Measurements from ENCODE around the gene USP27X.

USP27X gene

DNA sequence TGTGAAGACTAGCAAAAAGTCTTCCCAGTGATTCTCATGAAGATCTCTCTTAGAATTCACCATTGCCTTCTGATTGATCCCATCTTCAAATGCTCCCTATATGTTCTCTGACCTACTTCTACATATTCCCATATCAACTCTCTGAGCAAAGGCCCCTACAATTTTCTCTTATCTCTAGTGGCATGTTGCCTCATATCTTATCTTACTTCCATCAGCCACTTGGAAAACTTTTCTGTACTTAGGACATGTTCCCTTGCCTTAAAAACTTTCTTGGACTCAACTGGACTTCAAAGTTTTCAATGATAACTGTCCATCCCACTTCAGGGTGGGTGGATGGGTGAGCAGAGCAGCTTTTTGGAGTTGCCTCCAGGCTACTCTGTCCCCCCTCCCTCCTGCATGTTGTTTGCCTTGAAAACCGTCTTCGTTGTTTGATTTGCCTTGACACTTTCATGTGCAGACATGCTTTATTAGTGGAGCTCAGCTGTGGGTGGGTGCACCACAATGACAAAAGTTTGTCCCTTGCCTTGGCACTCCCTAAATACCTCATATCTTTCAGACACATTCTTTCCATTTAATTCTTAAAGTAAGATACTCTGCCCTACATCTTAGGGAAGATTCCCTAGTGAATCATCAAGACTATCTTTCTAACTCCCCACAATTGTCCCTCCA lies 18.3 kb upstream of the USP27X start:
- Histone ChIP-seq H3K36me3 (ENCODE audit: insufficient read depth, low read length) (no peaks in the 10 kb centered on the region), H3K4me1 (ENCODE audit: insufficient read depth, low read length) (no peaks in the 10 kb centered on the region), H3K4me3 (ENCODE audit: low read length) (no peak overlapping the region), H3K27me3 (ENCODE audit: insufficient read depth, low read length) (peaks cover 5% of the 10 kb centered on the region), H2AFZ (ENCODE audit: low read depth, low read length) (no peak overlapping the region), H3K9me3 (ENCODE audit: low read length) (no peaks in the 10 kb centered on the region)

DNA sequence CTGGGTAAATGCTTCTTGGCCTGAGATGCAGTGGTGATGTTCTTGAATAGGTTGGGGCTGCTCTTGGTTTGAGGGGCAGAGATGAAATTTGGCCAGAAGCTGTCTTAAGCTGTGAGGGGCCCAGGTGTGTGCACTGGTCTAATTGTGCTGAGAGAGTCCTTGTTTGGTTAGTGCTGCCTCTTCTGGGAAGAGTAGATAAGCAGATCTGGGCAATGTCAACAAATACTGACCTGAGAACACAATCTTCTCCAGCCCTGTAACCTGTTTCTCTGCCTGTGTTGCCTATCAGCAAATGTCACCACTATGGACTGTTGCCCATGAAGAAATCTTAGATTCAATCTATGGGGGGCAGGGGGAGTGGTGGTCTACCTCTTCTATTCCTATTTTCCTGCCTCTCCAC lies 17.2 kb upstream of the USP27X start:
- no peaks in the 10 kb centered on the region for H3K4me1 ChIP-seq (ENCODE audit: insufficient read depth, low read length)
- no peaks in the 10 kb centered on the region for H3K36me3 ChIP-seq (ENCODE audit: insufficient read depth, low read length)
- H3K9me3 ChIP-seq (ENCODE audit: low read length), result no peaks in the 10 kb centered on the region
- no peak overlapping the region for H2AFZ ChIP-seq (ENCODE audit: low read depth, low read length)
- no peaks in the 10 kb centered on the region for H3K27me3 ChIP-seq (ENCODE audit: insufficient read depth, low read length)
- H3K4me3 ChIP-seq (ENCODE audit: low read length), result no peak overlapping the region

DNA sequence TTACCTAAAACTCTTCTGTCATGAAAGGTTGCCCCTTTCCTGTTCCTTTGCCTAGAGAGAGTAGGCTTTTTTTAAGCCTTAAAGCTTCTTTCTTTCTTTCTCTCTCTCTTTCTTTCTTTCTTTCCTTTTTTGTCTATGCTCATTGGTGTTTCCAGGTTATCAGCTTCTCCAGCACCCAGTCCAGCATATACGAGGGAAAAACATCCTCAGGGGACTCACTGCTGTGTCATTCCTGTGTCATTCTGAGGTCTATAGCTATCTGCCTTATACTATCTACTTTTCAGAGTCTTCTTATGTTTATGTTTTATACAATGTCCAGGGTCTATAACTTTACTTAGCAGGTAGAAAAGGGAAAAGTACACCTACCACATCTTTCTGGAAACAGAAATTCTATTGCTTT lies 10.5 kb upstream of the USP27X start:
- no peaks in the 10 kb centered on the region for H3K36me3 ChIP-seq (ENCODE audit: insufficient read depth, low read length)
- H3K4me1 ChIP-seq (ENCODE audit: insufficient read depth, low read length), result no peaks in the 10 kb centered on the region
- no peak overlapping the region for H2AFZ ChIP-seq (ENCODE audit: low read depth, low read length)
- no peaks in the 10 kb centered on the region for H3K27me3 ChIP-seq (ENCODE audit: insufficient read depth, low read length)
- no peaks in the 10 kb centered on the region for H3K9me3 ChIP-seq (ENCODE audit: low read length)
- H3K4me3 ChIP-seq (ENCODE audit: low read length), result no peak overlapping the region

DNA sequence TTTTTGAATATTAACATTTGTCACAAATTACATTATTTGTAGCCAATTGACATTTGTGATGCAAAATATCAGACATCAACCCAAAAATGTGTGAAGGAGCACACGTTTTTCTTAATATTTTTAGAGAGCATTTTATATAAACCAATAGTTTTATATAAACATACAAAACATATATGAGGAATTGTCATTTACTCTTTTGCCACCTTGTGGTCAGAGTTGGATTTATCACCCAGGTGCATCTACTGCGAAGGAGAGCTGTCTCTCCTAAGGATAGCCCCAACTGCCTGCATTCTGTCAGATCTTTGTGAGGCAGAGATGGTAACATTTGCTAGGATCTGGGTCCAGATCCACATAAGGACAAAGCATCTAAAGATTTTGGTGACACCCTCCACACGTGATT lies 2.5 kb upstream of the USP27X start:
- no peaks in the 10 kb centered on the region for H3K27me3 ChIP-seq (ENCODE audit: insufficient read depth, low read length)
- peaks cover 3% of the 10 kb centered on the region for H3K4me1 ChIP-seq (ENCODE audit: insufficient read depth, low read length)
- no peak overlapping the region for H2AFZ ChIP-seq (ENCODE audit: low read depth, low read length)
- H3K4me3 ChIP-seq (ENCODE audit: low read length), result no peak overlapping the region
- H3K9me3 ChIP-seq (ENCODE audit: low read length), result no peaks in the 10 kb centered on the region
- H3K36me3 ChIP-seq (ENCODE audit: insufficient read depth, low read length), result peaks cover 2% of the 10 kb centered on the region

DNA sequence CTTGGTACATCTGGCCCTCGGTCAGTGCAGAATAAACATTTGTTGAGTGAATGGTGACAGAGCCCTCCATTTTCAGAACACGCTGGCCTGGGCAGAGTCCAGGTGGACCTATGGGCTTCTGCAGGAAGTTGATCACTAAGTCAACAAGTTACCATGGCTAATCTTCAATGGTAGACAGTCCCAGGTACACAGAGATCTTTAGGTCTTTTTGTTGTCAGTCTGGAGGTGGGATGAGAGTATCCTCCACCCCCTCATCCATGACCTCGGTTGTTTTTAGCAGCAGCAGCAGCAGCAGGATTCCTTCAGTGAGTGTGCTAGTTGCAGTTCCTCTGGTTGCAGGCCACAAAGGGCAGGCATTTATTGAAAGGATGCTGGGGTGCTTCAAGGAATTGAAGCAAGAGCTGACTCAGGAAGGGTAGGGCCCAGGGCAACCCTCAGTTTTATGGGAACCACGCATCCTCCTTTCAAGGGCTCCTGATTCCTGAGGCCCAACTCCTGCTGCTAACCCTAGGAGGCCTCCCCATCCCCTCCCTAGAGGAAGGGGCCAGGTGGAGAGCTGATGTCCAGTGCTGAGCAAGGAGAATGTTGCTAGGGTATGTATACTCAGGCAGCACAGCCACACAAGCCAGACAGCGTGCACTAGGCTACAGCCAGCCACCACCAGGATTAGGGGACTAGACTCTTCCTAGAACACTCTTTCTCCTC lies 1.7 kb upstream of the USP27X start:
- Histone ChIP-seq H3K36me3 (ENCODE audit: insufficient read depth, low read length) (peaks cover 2% of the 10 kb centered on the region), H3K4me1 (ENCODE audit: insufficient read depth, low read length) (peaks cover 3% of the 10 kb centered on the region), H3K4me3 (ENCODE audit: low read length) (no peak overlapping the region), H2AFZ (ENCODE audit: low read depth, low read length) (no peak overlapping the region), H3K27me3 (ENCODE audit: insufficient read depth, low read length) (no peaks in the 10 kb centered on the region), H3K9me3 (ENCODE audit: low read length) (no peaks in the 10 kb centered on the region)

DNA sequence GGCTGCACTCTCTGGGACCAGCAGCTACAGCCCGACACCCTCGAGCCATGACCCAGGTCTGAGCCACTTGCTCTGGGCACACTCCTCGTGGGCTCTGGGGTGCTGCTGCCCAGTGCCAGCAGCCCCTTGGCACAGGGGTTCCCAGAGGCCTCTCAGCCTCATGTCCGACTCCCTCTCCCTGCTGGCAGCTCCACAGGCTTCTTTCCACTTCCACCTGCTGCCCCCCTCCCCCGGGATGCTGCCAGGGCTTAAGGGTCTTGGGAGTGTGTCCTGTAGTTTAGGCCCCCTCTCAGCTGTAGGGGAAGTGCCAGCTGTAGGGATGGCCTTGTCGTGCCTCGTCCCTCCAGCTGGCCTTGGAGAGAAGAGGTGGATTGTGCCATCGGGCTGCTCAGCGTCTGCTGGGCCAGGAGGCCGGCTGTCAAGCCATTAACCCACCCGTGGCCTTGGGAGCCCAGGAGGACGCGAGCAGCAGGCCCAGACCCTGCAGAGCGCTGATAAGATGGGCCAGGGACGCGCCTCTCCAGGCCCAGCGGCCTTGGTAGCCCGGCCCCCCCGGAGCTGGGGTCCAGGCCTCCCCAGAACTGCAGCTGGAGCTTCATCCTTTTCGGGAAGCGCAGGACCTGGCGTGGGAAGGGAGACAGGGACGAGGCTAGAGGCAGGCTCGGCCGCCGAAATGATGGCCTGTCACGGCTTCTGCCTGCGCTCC lies 1.0 kb upstream of the USP27X start:
- H3K36me3 ChIP-seq (ENCODE audit: insufficient read depth, low read length), result peaks cover 2% of the 10 kb centered on the region
- H3K4me3 ChIP-seq (ENCODE audit: low read length), result peak overlapping the region; percentile 39
- H3K27me3 ChIP-seq (ENCODE audit: insufficient read depth, low read length), result no peaks in the 10 kb centered on the region

GRCh38 chrX:49879656-49880277 lies 483 bp downstream of the USP27X start:
- Histone ChIP-seq H3K9me3 (ENCODE audit: low read length) (no peaks in the 10 kb centered on the region), H3K27me3 (ENCODE audit: insufficient read depth, low read length) (no peaks in the 10 kb centered on the region), H3K36me3 (ENCODE audit: insufficient read depth, low read length) (peaks cover 2% of the 10 kb centered on the region), H3K4me3 (ENCODE audit: low read length) (peak overlapping the region; percentile 39), H3K4me1 (ENCODE audit: insufficient read depth, low read length) (peaks cover 3% of the 10 kb centered on the region), H2AFZ (ENCODE audit: low read depth, low read length) (no peak overlapping the region)

More for the DNA sequence above, 1.0 kb upstream of the USP27X start:
- H3K9me3 ChIP-seq (ENCODE audit: low read length), result no peaks in the 10 kb centered on the region
- H3K4me1 ChIP-seq (ENCODE audit: insufficient read depth, low read length), result peaks cover 3% of the 10 kb centered on the region
- peak overlapping the region; percentile 43 for H2AFZ ChIP-seq (ENCODE audit: low read depth, low read length)

DNA sequence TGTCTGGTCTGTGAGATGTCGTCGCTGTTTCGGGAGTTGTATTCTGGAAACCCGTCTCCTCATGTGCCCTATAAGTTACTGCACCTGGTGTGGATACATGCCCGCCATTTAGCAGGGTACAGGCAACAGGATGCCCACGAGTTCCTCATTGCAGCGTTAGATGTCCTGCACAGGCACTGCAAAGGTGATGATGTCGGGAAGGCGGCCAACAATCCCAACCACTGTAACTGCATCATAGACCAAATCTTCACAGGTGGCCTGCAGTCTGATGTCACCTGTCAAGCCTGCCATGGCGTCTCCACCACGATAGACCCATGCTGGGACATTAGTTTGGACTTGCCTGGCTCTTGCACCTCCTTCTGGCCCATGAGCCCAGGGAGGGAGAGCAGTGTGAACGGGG lies 1.4 kb downstream of the USP27X start:
- H3K4me1 ChIP-seq (ENCODE audit: insufficient read depth, low read length), result peaks cover 3% of the 10 kb centered on the region

DNA sequence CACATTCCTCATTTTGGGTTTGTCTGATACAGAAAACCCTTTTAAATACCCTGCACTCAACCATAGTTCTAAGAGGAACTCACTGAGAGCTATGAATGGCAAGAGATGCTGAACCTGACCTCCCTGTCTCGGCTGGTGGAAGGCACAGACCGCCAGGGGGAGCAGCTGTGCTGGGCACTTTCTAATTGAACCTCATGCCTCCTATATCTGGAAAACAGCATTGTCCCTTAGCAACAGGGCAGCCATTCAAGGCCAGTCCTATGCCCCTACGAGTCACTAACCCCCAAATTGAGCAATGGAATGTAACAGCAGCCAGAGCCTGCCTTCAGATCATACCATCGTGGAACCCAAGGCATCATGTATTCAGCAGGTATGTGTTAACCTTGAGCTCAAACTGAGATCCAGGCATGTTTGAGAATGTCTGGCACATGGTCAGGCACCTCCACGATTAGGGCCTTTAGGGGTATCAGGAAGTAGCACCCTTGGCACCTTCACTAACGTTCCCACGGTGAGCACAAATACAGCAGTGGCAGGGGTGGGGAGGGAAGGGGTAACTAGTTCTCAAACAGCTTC lies 5.1 kb downstream of the USP27X start:
- Histone ChIP-seq H3K4me3 (ENCODE audit: low read length) (no peak overlapping the region), H2AFZ (ENCODE audit: low read depth, low read length) (no peak overlapping the region), H3K4me1 (ENCODE audit: insufficient read depth, low read length) (no peaks in the 10 kb centered on the region), H3K36me3 (ENCODE audit: insufficient read depth, low read length) (peaks cover 2% of the 10 kb centered on the region), H3K9me3 (ENCODE audit: low read length) (no peaks in the 10 kb centered on the region), H3K27me3 (ENCODE audit: insufficient read depth, low read length) (no peaks in the 10 kb centered on the region)

More for the DNA sequence above, 1.4 kb downstream of the USP27X start:
- Histone ChIP-seq H3K27me3 (ENCODE audit: insufficient read depth, low read length) (no peaks in the 10 kb centered on the region), H3K9me3 (ENCODE audit: low read length) (no peaks in the 10 kb centered on the region), H3K4me3 (ENCODE audit: low read length) (no peak overlapping the region), H3K36me3 (ENCODE audit: insufficient read depth, low read length) (peaks cover 2% of the 10 kb centered on the region), H2AFZ (ENCODE audit: low read depth, low read length) (no peak overlapping the region)

- no peak overlapping the region for H3K4me3 ChIP-seq (ENCODE audit: low read length)
Observed at GRCh38 chrX:49892542-49892941, 13.3 kb downstream of the USP27X start.

DNA sequence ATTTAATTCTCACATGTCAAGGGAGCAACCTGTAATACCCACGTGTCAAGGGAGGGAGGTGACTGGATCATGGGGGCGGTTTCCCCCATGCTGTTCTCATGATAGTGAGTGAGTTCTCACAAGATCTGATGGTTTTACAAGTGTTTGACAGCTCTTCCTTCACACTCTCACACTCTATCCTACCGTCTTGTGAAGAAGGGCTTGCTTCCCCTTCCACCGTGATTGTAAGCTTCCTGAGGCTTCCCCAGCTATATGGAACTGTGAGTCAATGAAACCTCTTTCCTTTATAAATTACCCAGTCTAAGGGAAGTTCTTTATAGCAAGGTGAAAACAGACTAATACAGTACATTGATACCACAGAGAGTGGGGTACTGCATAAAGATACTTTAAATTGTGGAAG lies 17.7 kb downstream of the USP27X start:
- Histone ChIP-seq H3K36me3 (ENCODE audit: insufficient read depth, low read length) (no peaks in the 10 kb centered on the region), H3K27me3 (ENCODE audit: insufficient read depth, low read length) (no peaks in the 10 kb centered on the region), H2AFZ (ENCODE audit: low read depth, low read length) (no peak overlapping the region), H3K9me3 (ENCODE audit: low read length) (peaks cover 2% of the 10 kb centered on the region), H3K4me1 (ENCODE audit: insufficient read depth, low read length) (no peaks in the 10 kb centered on the region), H3K4me3 (ENCODE audit: low read length) (no peak overlapping the region)

More at GRCh38 chrX:49892542-49892941, 13.3 kb downstream of the USP27X start:
- no peaks in the 10 kb centered on the region for H3K9me3 ChIP-seq (ENCODE audit: low read length)
- no peak overlapping the region for H2AFZ ChIP-seq (ENCODE audit: low read depth, low read length)
- no peaks in the 10 kb centered on the region for H3K27me3 ChIP-seq (ENCODE audit: insufficient read depth, low read length)
- no peaks in the 10 kb centered on the region for H3K4me1 ChIP-seq (ENCODE audit: insufficient read depth, low read length)
- no peaks in the 10 kb centered on the region for H3K36me3 ChIP-seq (ENCODE audit: insufficient read depth, low read length)

DNA sequence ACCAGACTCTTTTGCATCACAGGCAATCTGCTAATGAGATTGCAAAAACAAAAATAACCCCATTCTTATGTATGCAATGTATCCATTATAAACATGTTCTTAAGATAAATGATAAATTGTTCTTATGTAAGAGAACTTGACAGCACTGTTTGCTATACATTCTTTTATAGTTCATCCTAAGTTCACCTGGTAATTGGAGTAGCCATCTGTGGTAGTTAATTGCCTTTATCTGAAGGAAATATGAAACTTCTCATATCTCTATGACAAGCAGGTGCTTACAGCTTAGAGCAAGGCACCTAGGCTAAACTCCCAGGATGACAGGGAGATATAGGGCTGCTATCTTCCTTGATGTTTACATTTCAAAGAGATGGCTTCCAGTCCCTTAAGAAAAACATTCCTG lies 21.8 kb downstream of the USP27X start:
- no peak overlapping the region for H3K4me3 ChIP-seq (ENCODE audit: low read length)
- H2AFZ ChIP-seq (ENCODE audit: low read depth, low read length), result no peak overlapping the region
- no peaks in the 10 kb centered on the region for H3K27me3 ChIP-seq (ENCODE audit: insufficient read depth, low read length)
- H3K9me3 ChIP-seq (ENCODE audit: low read length), result peaks cover 2% of the 10 kb centered on the region
- H3K36me3 ChIP-seq (ENCODE audit: insufficient read depth, low read length), result no peaks in the 10 kb centered on the region
- no peaks in the 10 kb centered on the region for H3K4me1 ChIP-seq (ENCODE audit: insufficient read depth, low read length)

- H2AFZ ChIP-seq (ENCODE audit: low read depth, low read length), result no peak overlapping the region
- no peaks in the 10 kb centered on the region for H3K36me3 ChIP-seq (ENCODE audit: insufficient read depth, low read length)
- H3K4me1 ChIP-seq (ENCODE audit: insufficient read depth, low read length), result no peaks in the 10 kb centered on the region
- no peaks in the 10 kb centered on the region for H3K9me3 ChIP-seq (ENCODE audit: low read length)
- H3K4me3 ChIP-seq (ENCODE audit: low read length), result no peak overlapping the region
- peaks cover 6% of the 10 kb centered on the region for H3K27me3 ChIP-seq (ENCODE audit: insufficient read depth, low read length)
Observed at GRCh38 chrX:49910344-49910743, 31.1 kb downstream of the USP27X start.

All from neuron (in vitro differentiated cells).